Measurements from ENCODE around the gene KCNQ1OT1.
"Not testable (repeated sequence)": the region's sequence is repeated elsewhere in the genome, so short reads cannot be mapped to it uniquely, and the experiment has no call there.

KCNQ1OT1 gene

GRCh38 chr11:2652333-2653197 is 47.2 kb downstream of the KCNQ1OT1 start:
- peak; percentile 1 for DNase-seq (ENCODE audit: low spot score)

GRCh38 chr11:2651826-2652271 is 47.9 kb downstream of the KCNQ1OT1 start:
- DNase-seq (ENCODE audit: low spot score): peak; percentile 2

GRCh38 chr11:2651054-2651617 is 48.7 kb downstream of the KCNQ1OT1 start:
- peak; percentile 0 for DNase-seq (ENCODE audit: low spot score)

GRCh38 chr11:2650343-2650867 is 49.4 kb downstream of the KCNQ1OT1 start:
- no peak for DNase-seq (ENCODE audit: low spot score)

- DNase-seq (ENCODE audit: low spot score): no peak
Measured at GRCh38 chr11:2649848-2650247, 49.9 kb downstream of the KCNQ1OT1 start.

GRCh38 chr11:2649400-2649799 is 50.4 kb downstream of the KCNQ1OT1 start:
- DNase-seq (ENCODE audit: low spot score): no peak

GRCh38 chr11:2647953-2648352 is 51.8 kb downstream of the KCNQ1OT1 start:
- no peak for DNase-seq (ENCODE audit: low spot score)

GRCh38 chr11:2647167-2647566 is 52.6 kb downstream of the KCNQ1OT1 start:
- no peak for DNase-seq (ENCODE audit: low spot score)

- no peak for DNase-seq (ENCODE audit: low spot score)
Measured at GRCh38 chr11:2645779-2646118, 54.0 kb downstream of the KCNQ1OT1 start.

GRCh38 chr11:2644844-2645778 is 54.7 kb downstream of the KCNQ1OT1 start:
- peak; percentile 1 for DNase-seq (ENCODE audit: low spot score)

- no peak for DNase-seq (ENCODE audit: low spot score)
Measured at GRCh38 chr11:2643746-2644145, 56.0 kb downstream of the KCNQ1OT1 start.

- DNase-seq (ENCODE audit: low spot score): no peak
Measured at GRCh38 chr11:2641623-2642022, 58.2 kb downstream of the KCNQ1OT1 start.

- DNase-seq (ENCODE audit: low spot score): not testable (repeated sequence)
Measured at GRCh38 chr11:2639763-2640162, 60.0 kb downstream of the KCNQ1OT1 start.

- DNase-seq (ENCODE audit: low spot score): no peak
Measured at GRCh38 chr11:2631161-2631560, 68.6 kb downstream of the KCNQ1OT1 start.

- no peak for DNase-seq (ENCODE audit: low spot score)
Measured at GRCh38 chr11:2630679-2631078, 69.1 kb downstream of the KCNQ1OT1 start.

- DNase-seq (ENCODE audit: low spot score): no peak
Measured at GRCh38 chr11:2625183-2625582, 74.6 kb downstream of the KCNQ1OT1 start.

GRCh38 chr11:2621894-2622293 is 77.9 kb downstream of the KCNQ1OT1 start:
- DNase-seq (ENCODE audit: low spot score): no peak

GRCh38 chr11:2612884-2613571 is 86.8 kb downstream of the KCNQ1OT1 start:
- DNase-seq (ENCODE audit: low spot score): no peak

- no peak for DNase-seq (ENCODE audit: low spot score)
Measured at GRCh38 chr11:2609345-2609744, 90.4 kb downstream of the KCNQ1OT1 start.

GRCh38 chr11:2599561-2600189 is 100.1 kb downstream of the KCNQ1OT1 start:
- no peak for DNase-seq (ENCODE audit: low spot score)

GRCh38 chr11:2595204-2595603 is 104.6 kb downstream of the KCNQ1OT1 start:
- no peak for DNase-seq (ENCODE audit: low spot score)

All from HuH-7 (cell line).